ENCODE data around the gene TH.

DNA sequence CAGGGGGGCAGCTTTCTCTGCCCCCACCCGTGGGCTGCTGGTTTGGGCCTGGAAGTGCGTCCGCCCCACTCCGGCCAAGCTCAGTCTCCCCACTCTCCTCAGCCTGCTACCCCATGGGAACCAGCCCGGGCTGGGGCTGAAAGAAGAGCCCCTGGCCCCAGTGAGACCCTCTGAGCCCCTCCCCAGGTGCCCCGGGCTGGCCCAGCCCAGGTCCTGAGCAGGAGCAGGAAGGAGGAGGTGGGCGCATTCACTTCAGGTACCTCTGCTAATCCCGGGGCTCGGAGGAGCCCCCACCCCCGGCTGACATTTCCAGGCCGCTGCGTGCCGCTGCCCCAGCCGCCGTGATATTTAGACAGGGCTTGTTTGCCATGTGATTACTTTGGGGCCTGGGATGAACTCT is 8.7 kb upstream of the TH start:
- TF ChIP-seq, protein P1, sequence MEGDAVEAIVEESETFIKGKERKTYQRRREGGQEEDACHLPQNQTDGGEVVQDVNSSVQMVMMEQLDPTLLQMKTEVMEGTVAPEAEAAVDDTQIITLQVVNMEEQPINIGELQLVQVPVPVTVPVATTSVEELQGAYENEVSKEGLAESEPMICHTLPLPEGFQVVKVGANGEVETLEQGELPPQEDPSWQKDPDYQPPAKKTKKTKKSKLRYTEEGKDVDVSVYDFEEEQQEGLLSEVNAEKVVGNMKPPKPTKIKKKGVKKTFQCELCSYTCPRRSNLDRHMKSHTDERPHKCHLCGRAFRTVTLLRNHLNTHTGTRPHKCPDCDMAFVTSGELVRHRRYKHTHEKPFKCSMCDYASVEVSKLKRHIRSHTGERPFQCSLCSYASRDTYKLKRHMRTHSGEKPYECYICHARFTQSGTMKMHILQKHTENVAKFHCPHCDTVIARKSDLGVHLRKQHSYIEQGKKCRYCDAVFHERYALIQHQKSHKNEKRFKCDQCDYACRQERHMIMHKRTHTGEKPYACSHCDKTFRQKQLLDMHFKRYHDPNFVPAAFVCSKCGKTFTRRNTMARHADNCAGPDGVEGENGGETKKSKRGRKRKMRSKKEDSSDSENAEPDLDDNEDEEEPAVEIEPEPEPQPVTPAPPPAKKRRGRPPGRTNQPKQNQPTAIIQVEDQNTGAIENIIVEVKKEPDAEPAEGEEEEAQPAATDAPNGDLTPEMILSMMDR (IDR thresholded peaks at IDR 0.05): no peak
- TF ChIP-seq EZH2phosphoT487 (IDR thresholded peaks at IDR 0.05): no peak
- no peak for TF ChIP-seq EZH2 (IDR thresholded peaks at IDR 0.05)

All from neural progenitor cell (in vitro differentiated cells).